Measurements from ENCODE around the gene PPP1R7. TPM values are rescaled to one million over a fixed set of nuclear protein-coding genes. Genes with fewer than 3 reads are reported as not detected.

The PPP1R7 gene
- total and polyA plus RNA-seq, 8 donors, result 22.8 to 126 (median 54.6) TPM

- intact Hi-C loops (cut with DNase I; ENCODE audit: low total_unique reads), result no loop called here
- Histone ChIP-seq H3K9me3 (no peaks in the 10 kb centered on the region), H3K4me1 (no peaks in the 10 kb centered on the region), H3K27ac (no peak overlapping the region), H3K36me3 (peaks cover 2 to 66% (median 56%) of the 10 kb centered on the region in 4 donors), H3K27me3 (no peaks in the 10 kb centered on the region), H3K4me3 (no peak overlapping the region)
- TF ChIP-seq POLR2A (IDR thresholded peaks at IDR 0.05) (no peak), POLR2AphosphoS5 (IDR thresholded peaks at IDR 0.05) (no peak), EP300 (IDR thresholded peaks at IDR 0.05) (no peak), CTCF (IDR thresholded peaks at IDR 0.05) (no peak)
- no peak for DNase-seq
- WGBS, 5 donors, result 90 to 94% (median 92%) methylated on average over 17 to 24 of the region's 24 CpGs
Observed at GRCh38 chr2:241137276-241138190, 12.7 kb upstream of the PPP1R7 start.

DNA sequence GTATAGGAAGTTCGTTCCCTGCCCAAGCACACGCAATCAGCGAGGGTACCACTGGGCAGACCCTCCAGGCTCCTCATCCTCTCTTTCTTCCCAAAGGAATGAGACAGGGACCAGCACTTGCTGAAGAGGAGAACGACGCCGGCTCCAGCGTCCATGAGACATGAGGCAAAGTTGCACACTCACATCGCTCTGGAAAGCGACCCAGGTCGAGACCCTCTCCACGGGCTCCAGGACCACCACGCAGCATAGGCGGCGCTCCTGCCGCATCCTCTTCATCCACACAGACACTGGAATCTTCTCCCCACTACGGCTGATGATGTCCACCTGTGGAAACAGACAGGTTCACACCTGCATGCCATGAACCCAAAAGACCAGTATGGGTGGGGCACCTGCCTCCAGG, 11.8 kb upstream of the PPP1R7 start:
- intact Hi-C loops (cut with DNase I; ENCODE audit: low total_unique reads), result no loop called here
- no peak overlapping the region for H3K4me3 ChIP-seq
- no peaks in the 10 kb centered on the region for H3K9me3 ChIP-seq
- no peaks in the 10 kb centered on the region for H3K27me3 ChIP-seq
- WGBS, 5 donors, result 95 to 98% (median 97%) methylated on average over 15 to 16 of the region's 16 CpGs
- peaks cover 2 to 68% (median 55%) of the 10 kb centered on the region in 4 donors for H3K36me3 ChIP-seq
- no peaks in the 10 kb centered on the region for H3K4me1 ChIP-seq
- no peak overlapping the region for H3K27ac ChIP-seq
- TF ChIP-seq POLR2AphosphoS5 (IDR thresholded peaks at IDR 0.05) (no peak), POLR2A (IDR thresholded peaks at IDR 0.05) (no peak), CTCF (IDR thresholded peaks at IDR 0.05) (no peak), EP300 (IDR thresholded peaks at IDR 0.05) (no peak)
- no peak for DNase-seq

- DNase-seq, result no peak
- no peaks in the 10 kb centered on the region for H3K27me3 ChIP-seq
- TF ChIP-seq POLR2AphosphoS5 (IDR thresholded peaks at IDR 0.05), result no peak
- no peak for TF ChIP-seq CTCF (IDR thresholded peaks at IDR 0.05)
- TF ChIP-seq POLR2A (IDR thresholded peaks at IDR 0.05), result no peak
- no peak for TF ChIP-seq EP300 (IDR thresholded peaks at IDR 0.05)
- no peak overlapping the region for H3K4me3 ChIP-seq
- H3K27ac ChIP-seq, result no peak overlapping the region
- no peaks in the 10 kb centered on the region for H3K4me1 ChIP-seq
- intact Hi-C loops (cut with DNase I; ENCODE audit: low total_unique reads), result no loop called here
- 92 to 97% (median 95%) methylated on average over 13 to 24 of the region's 24 CpGs for WGBS, 5 donors
- H3K36me3 ChIP-seq, result peaks cover 2 to 68% (median 52%) of the 10 kb centered on the region in 4 donors
- no peaks in the 10 kb centered on the region for H3K9me3 ChIP-seq
Observed at GRCh38 chr2:241139531-241140444, 10.5 kb upstream of the PPP1R7 start.

DNA sequence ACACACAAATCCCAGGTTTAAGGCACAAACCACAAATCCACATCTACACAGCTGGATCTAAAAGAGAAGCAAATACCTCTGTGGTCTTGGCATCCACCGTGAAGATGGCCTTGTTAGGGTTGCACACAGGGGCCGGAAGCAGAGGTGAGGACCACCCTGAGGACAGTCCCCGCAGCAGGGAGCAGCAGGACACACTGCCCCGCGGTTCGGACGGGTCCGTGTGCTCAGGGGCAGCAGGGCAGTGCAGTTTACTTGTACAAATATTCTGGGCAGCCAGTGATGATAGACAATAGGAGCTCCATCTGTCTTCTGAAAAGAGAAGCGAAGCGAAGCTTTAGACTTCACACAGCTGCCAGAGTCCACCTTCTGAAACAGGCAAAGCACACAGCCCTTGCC, 9.8 kb upstream of the PPP1R7 start:
- WGBS, 5 donors, result 94 to 96% (median 95%) methylated on average over 5 to 10 of the region's 10 CpGs
- Histone ChIP-seq H3K36me3 (peaks cover 2 to 64% (median 49%) of the 10 kb centered on the region in 4 donors), H3K4me3 (no peak overlapping the region), H3K27ac (no peak overlapping the region), H3K4me1 (no peaks in the 10 kb centered on the region), H3K27me3 (no peaks in the 10 kb centered on the region), H3K9me3 (no peaks in the 10 kb centered on the region)
- intact Hi-C loops (cut with DNase I; ENCODE audit: low total_unique reads), result no loop called here
- DNase-seq, result no peak
- TF ChIP-seq CTCF (IDR thresholded peaks at IDR 0.05) (no peak), POLR2AphosphoS5 (IDR thresholded peaks at IDR 0.05) (no peak), EP300 (IDR thresholded peaks at IDR 0.05) (no peak), POLR2A (IDR thresholded peaks at IDR 0.05) (no peak)
